ENCODE measurements around the gene CYB5R2.
A peak's percentile ranks its signal among the peaks of the same experiment; 100 is the strongest.

CYB5R2 gene

DNA sequence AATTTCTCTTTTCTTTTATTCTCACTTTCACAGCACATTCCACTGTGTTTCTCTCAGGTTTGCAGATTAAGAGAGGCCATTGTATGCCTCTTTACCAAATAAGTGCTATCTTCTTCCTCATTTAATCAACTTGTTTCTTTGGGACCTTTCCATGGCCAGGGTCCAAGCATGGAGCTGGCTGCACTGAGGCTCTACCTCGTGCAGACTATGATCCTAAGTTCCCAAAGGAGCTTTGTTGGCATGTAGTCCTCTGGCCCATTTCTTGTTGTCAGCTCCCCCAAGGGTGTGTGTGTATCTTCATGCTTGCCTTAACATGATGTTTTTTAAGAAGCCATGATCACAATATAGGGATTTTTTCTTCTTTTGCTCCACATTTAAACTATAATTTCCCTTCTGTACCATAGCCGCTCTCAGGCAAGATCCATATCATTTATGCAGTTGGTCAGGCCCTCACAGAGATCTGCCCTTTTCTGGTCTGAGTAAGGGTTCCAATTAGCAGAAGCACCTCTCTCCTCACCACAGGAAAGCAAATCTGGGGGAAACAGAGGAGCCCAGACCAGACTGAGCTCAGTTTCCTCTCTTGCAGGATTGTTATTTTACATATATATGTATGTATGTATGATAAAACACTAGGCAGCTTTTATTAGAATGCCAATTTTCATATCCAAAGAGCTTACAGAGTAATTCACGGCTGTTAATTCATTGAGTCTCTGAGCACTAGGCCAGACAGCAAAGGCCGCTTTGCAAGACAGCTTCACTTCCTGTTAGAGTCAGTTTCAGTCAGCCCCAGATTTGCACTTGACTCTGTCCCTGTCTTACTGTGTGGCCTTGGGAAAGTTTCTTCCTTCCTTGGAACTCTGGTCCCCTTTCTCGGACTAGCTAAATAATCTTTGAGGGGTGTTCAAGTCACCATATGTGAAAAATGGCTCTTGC lies 34.3 kb downstream of the CYB5R2 start:
- ChIA-PET POLR2A (interaction anchor here (1.0 kb wide), 1 partner anchor 61 kb away, joined by 3 read pairs; no protein-coding TSS in a partner anchor), CTCF (interaction anchor here (1.6 to 5.3 kb wide), 2 partner anchors 9 to 67 kb away, joined by 7 to 34 read pairs; no protein-coding TSS in a partner anchor)
- H3K4me3 ChIP-seq (ENCODE audit: low read depth, low read length), result no peak overlapping the region
- DNase-seq (ENCODE audit: low read depth, low spot score), result no peak
- TF ChIP-seq, protein P1, sequence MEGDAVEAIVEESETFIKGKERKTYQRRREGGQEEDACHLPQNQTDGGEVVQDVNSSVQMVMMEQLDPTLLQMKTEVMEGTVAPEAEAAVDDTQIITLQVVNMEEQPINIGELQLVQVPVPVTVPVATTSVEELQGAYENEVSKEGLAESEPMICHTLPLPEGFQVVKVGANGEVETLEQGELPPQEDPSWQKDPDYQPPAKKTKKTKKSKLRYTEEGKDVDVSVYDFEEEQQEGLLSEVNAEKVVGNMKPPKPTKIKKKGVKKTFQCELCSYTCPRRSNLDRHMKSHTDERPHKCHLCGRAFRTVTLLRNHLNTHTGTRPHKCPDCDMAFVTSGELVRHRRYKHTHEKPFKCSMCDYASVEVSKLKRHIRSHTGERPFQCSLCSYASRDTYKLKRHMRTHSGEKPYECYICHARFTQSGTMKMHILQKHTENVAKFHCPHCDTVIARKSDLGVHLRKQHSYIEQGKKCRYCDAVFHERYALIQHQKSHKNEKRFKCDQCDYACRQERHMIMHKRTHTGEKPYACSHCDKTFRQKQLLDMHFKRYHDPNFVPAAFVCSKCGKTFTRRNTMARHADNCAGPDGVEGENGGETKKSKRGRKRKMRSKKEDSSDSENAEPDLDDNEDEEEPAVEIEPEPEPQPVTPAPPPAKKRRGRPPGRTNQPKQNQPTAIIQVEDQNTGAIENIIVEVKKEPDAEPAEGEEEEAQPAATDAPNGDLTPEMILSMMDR (IDR thresholded peaks at IDR 0.05; ENCODE audit: insufficient read depth, low read length, missing control alignments), result no peak

DNA sequence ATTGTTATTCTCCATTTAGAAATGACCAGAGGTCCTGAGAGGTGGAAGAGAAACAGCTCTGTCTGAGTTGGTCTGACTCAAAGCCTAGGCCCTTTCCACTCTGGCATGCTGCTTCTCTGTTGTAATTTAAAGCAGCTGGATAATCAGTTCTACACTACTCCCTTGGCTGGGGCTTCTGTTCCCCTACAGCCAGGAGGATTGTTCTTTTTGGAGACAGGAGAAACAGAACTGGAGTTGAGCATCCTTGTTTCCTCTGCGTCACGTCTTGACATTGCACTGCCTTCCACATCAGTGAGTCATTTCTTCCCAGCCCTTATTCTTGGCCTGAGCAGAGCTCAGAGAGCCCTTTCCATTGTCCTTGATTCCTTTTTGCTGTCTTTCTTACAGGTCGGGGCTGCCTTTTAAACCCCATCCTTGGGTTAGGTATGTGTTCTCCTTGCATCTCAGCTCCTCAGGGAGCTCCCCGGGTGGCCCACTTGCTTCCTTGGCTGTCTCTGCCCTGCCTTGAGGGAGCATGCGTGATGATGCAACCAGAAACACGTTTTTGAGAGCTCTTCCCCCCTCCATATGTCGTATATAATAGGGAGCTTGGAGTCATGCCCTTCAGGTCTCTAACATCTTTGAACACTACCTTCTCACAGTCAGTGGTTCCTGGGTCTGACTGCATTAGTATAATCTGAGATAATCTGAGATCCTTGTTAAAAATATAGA lies 35.7 kb downstream of the CYB5R2 start:
- TF ChIP-seq, protein P1 (IDR thresholded peaks at IDR 0.05; ENCODE audit: insufficient read depth, low read length, missing control alignments), result no peak
- ChIA-PET POLR2A (interaction anchor here (1.0 kb wide), 1 partner anchor 60 kb away, joined by 3 read pairs; no protein-coding TSS in a partner anchor), CTCF (interaction anchor here (1.0 to 5.3 kb wide), 4 partner anchors 10 to 65 kb away, joined by 3 to 34 read pairs (median 5); no protein-coding TSS in a partner anchor)
- H3K4me3 ChIP-seq (ENCODE audit: low read depth, low read length), result no peak overlapping the region
- DNase-seq (ENCODE audit: low read depth, low spot score), result peak; percentile 7

DNA sequence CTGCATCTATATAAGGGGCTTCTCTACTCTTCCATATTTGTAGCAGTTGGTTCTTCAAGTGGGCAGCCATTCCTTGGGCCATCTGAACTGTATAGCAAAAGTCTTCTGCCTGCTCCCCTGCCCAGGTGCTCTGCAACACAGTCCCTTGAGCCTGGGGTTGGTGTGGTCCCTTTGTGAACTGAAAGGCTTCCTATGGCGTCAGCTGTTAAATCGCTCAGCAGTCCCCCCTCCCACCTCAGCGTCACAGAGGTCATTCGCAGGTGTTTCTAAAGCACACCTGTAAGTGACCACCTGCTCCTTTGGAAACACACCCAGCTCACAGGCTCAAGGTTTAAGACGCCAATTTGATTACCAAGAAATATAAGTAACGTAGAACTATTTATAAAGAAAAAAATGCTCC lies 37.0 kb downstream of the CYB5R2 start:
- ChIA-PET POLR2A (no interaction called here), CTCF (interaction anchor here (5.3 kb wide), 1 partner anchor 64 kb away, joined by 34 read pairs; no protein-coding TSS in a partner anchor)
- TF ChIP-seq, protein P1 (IDR thresholded peaks at IDR 0.05; ENCODE audit: insufficient read depth, low read length, missing control alignments), result no peak
- DNase-seq (ENCODE audit: low read depth, low spot score), result no peak
- H3K4me3 ChIP-seq (ENCODE audit: low read depth, low read length), result no peak overlapping the region

DNA sequence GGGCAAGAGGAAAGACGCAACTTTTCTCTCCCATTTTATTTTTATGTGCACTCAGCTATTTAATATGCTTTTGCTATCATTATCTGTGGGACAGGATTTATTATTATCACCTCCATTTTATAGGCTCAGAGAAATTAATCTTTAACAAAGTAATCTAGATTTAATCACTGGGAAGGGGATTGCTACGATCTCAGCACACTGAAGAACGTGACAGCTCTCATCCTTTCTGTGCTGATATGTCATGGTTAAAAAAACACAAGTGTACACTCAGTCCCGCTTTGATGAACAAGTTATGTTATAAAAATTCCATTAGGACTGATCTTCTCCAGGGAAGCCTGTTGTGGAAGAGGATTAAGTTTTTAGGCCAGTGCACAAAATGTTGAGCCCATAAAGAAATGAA lies 37.6 kb downstream of the CYB5R2 start:
- no peak for DNase-seq (ENCODE audit: low read depth, low spot score)
- no peak overlapping the region for H3K4me3 ChIP-seq (ENCODE audit: low read depth, low read length)
- ChIA-PET POLR2A (no interaction called here), CTCF (interaction anchor here (0.9 kb wide), 1 partner anchor 64 kb away, joined by 3 read pairs; no protein-coding TSS in a partner anchor)
- TF ChIP-seq, protein P1 (IDR thresholded peaks at IDR 0.05; ENCODE audit: insufficient read depth, low read length, missing control alignments), result no peak

DNA sequence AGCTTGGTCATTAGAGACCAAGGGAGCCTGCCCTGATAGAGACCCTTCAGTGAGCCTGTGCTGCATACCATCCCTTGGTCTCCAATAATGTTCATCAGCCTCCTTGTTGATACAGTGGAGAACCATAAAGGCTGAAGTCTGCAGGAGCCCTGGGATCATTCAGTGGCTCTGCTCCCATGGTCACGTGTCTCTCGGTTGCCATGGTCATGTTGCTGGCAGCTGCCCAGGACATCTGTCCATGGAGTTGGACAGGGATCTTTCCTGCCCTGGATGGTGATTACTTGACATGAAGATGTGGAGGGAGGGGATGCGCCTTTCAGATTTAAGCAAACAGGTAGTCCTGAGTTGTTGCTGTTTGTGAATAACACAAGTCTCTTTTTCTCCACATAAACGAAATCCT lies 38.2 kb downstream of the CYB5R2 start:
- POLR2A ChIA-PET, result no interaction called here
- DNase-seq (ENCODE audit: low read depth, low spot score), result no peak
- CTCF ChIA-PET, result interaction anchor here (0.9 kb wide), 1 partner anchor 64 kb away, joined by 3 read pairs; no protein-coding TSS in a partner anchor
- H3K4me3 ChIP-seq (ENCODE audit: low read depth, low read length), result no peak overlapping the region
- TF ChIP-seq, protein P1 (IDR thresholded peaks at IDR 0.05; ENCODE audit: insufficient read depth, low read length, missing control alignments), result no peak

Data from AG04449 (cell line).